Measurements from ENCODE around the gene BHMT2. TPM values are rescaled to one million over a fixed set of nuclear protein-coding genes. Genes with fewer than 3 reads are reported as not detected.

Gene BHMT2
- total RNA-seq (2022; extraction: Qiagen RNA extraction; ENCODE audit: low read depth): not detected in 5 replicates

GRCh38 chr5:79069488-79070349 is at the start of gene BHMT2, which contains the start of gene DMGDH:
TSS of gene BHMT2 (plus strand) at chr5:79069767. CDS start at chr5:79069783, 16 bp downstream.
TSS of gene DMGDH (minus strand) at chr5:79069674. CDS start at chr5:79069620, 54 bp downstream.

GRCh38 chr5:79111387-79111959 is 41.9 kb downstream of the BHMT2 start, which contains the start of gene BHMT:
TSS of gene BHMT (plus strand) at chr5:79111809. CDS start at chr5:79111886, 77 bp downstream.

Other genes with a start within 250 kb of the BHMT2 start
- 7.6 to 10.6 TPM (median 9.9 TPM) in 5 replicates for gene ARSB, start 84.5 kb upstream of the BHMT2 start, total RNA-seq (2022; extraction: Qiagen RNA extraction; ENCODE audit: low read depth)
- not detected in 5 replicates for gene DMGDH, start 93 bp upstream of the BHMT2 start, total RNA-seq (2022; extraction: Qiagen RNA extraction; ENCODE audit: low read depth)
- gene BHMT, start 42.0 kb downstream of the BHMT2 start, total RNA-seq (2022; extraction: Qiagen RNA extraction; ENCODE audit: low read depth): not detected in 5 replicates
- gene JMY, start 166.4 kb downstream of the BHMT2 start, total RNA-seq (2022; extraction: Qiagen RNA extraction; ENCODE audit: low read depth): 1.6 to 4.1 TPM (median 3.3 TPM) in 5 replicates

Data from A549 treated with ZK216348 at 1 μM for 4 hours (cell line).